ENCODE data around the gene SLC2A6.

The SLC2A6 gene

DNA sequence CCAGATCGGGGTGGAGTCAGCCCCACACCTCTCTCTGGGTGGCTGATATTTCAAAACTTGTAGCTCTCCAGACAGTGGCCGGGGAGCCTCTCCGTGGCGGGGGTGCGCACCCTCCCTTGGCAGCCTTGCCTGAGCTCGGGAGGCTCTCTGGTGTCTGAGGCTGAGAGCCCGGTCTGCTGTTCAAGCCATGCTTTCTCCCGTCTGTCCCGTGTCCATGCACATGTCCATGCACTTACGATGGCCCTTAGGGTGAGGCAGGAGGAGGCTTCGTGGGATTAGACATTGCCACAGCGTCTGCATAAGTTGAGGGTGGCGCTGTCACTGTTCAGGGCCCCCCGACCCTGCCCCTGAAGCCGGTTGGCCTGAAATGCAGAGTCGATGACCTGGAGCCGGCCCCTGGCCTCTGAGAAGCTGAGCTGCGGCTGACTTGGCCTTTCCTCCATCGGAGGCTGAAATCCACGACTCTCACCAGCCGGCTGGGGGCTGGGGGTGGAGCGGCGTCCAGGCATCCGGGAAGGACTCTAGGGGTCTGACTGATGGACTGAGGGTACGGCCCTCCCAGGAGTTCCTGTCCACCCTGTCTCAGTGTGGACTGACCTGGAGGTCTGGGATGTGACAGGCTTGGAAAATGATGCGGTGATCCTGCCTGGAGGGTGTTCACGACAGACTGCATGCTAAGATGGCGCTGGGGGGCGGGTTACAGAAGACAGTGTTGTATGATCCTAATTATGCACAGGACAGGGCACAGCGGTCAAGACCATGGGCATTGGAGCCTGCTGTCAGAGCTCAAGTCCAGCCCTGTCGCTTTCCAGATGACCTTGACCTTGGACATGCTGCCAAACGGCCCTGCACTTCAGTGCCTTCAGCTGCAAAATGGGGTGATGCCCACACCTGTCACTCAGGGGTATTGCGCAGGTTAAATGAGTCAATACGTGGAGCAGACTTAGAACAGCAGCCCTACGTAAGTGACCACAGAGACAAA is 18.3 kb upstream of the SLC2A6 start:
- DNase-seq (ENCODE audit: low read depth) = no peak

DNA sequence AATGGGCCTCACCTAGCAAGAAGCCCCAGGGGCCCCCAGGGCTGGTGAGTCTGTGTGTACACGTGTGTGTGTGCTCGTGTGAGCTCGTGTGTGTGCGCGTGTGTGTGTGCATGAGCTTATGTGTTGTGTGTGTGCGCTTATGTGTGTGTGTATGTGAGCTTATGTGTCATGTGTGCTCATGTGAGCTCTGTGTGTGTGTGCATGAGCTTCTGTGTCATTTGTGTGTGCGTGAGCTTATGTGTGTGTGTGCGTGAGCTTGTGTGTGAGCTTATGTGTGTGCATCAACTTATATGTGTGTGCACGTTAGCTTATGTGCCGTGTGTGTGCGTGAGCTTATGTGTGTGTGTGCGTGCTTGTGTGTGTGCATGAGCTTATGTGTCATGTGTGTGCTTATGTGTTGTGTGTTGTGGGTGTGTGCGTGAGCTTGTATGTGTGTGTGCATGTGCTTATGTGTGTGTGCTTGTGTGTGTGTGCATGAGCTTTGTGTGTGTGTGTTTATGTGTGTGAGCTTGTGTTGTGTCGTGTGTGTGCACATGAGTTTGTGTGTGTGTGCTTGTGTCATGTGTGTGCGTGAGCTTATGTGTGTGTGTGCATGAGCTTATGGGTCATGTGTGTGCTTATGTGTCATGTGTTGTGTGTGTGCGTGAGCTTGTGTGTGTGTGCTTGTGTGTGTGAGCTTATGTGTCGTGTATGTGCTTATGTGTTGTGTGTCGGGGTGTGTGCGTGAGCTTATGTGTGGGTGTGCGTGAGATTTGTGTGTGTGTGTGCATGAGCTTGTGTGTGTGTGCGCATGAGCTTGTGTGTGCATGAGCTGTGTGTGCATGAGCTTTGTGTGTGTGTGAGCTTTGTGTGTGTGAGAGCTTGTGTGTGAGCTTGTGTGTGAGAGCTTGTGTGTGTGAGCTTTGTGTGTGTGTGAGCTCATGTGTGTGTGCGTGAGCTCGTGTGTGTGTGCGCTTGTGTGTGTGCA is 16.7 kb upstream of the SLC2A6 start:
- DNase-seq (ENCODE audit: low read depth) = no peak

- DNase-seq (ENCODE audit: low read depth) = no peak
Observed at GRCh38 chr9:133494636-133495326, 15.9 kb upstream of the SLC2A6 start.

- DNase-seq (ENCODE audit: low read depth) = no peak
Observed at GRCh38 chr9:133493845-133494540, 15.1 kb upstream of the SLC2A6 start.

DNA sequence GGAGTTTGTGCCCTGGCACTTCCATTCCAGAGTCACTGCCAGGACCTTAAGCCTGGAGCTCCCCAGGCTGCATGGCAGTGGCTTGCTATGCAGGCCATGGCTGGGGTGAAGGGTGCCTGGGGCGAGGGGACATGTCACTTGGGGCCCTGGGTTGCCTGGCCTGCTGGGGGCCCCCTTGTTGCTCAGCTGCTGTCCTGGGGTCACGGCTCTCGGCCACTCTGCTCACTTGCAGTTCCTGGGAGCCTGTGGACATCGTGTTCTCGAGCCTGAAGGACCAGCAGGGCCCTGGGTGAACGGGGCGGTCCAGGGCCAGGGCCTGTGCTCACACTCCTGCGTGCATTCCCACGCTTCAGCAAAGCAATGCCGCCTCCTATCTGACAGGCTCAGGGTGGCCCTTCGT is 14.5 kb upstream of the SLC2A6 start:
- DNase-seq (ENCODE audit: low read depth) = no peak

- DNase-seq (ENCODE audit: low read depth) = no peak
Observed at GRCh38 chr9:133492061-133493021, 13.4 kb upstream of the SLC2A6 start.

- no peak for DNase-seq (ENCODE audit: low read depth)
Observed at GRCh38 chr9:133491656-133491925, 12.7 kb upstream of the SLC2A6 start.

DNA sequence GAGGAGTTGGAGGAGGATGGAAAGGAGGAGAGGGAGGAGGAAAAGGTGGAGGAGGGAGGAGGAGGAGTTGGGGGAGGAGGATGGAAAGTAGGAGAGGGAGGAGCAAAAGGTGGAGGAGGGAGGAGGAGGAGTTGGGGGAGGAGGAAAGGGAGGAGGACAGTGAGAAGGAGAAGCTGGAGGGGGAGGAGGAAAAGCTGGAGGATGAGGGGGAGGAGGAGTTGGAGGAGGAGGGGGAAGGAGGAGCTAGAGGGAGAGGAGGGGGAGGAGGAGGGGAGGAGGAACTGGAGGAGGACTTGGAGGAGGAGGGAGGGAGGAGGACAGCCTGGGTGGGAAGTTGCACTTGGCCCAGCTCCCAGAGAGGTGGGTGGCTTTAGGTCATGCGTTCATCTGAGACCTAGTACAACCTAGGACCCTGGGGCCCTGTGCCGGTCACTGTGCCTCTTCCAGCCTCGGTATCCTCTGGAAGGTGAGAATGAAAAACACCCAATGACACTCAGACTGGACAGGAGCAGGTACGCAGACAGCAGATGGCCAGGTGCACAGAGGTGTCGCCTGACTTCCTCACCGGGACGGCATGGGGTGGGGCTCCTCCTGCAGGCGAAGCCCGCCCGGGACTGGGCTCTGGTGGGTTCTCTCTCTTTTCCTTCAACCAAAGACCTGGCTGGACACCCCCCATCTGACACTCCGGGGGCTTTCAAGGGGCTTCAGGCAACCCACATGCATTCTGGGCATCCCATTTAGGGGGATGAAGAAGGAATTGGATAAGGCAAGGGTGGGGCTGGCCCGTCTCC is 12.2 kb upstream of the SLC2A6 start:
- DNase-seq (ENCODE audit: low read depth) = no peak

DNA sequence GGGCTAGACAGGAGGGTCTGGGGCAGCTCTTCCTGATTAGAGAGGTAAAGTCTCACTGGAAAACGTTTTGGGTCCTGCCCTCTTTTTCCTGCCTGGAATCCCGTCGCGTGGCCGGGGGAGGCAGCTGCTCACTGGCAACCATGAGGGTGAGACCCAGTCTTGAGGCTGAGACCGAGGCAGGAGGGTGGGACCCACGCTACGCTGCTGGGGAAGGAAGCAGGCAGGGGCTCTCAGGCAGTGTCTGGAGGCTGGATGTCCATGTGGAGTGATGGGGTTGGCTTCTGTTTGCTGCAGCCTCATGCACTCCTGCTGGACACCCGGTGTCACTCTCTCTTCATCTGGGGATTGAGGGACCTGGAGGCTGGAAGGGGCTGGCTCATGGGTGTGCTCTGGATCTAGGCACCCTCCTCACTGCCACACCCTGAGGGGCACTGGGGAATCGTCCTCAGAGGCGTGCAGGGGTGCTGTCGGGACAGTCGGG is 11.3 kb upstream of the SLC2A6 start:
- DNase-seq (ENCODE audit: low read depth) = no peak

- DNase-seq (ENCODE audit: low read depth) = no peak
Observed at GRCh38 chr9:133489253-133490190, 10.6 kb upstream of the SLC2A6 start.

- no peak for DNase-seq (ENCODE audit: low read depth)
Observed at GRCh38 chr9:133488686-133489252, 9.9 kb upstream of the SLC2A6 start.

DNA sequence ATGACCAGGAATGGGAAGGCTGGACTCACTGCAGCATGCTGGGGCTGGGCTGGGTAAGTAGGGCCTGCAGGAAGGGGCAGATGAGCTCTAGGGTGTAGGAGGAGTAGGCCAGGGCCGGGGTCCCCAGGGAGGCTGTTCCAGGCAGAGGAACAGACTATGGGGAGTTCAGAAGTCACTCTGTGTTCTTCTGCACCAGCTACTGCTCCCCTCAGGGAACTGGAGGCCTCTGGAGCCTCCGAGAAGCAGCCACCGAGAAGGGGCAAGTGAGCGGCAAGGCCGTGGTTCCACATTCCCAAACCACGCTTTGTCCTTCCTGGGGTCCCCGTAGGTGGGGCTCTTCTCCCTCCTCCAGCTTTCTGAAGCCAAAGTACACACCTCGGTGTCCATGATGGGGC is 8.4 kb upstream of the SLC2A6 start:
- DNase-seq (ENCODE audit: low read depth) = no peak

GRCh38 chr9:133485531-133486260 is 6.8 kb upstream of the SLC2A6 start:
- no peak for DNase-seq (ENCODE audit: low read depth)

- no peak for DNase-seq (ENCODE audit: low read depth)
Observed at GRCh38 chr9:133484671-133485437, 6.0 kb upstream of the SLC2A6 start.

GRCh38 chr9:133483611-133484010 is 4.7 kb upstream of the SLC2A6 start:
- DNase-seq (ENCODE audit: low read depth) = no peak

DNA sequence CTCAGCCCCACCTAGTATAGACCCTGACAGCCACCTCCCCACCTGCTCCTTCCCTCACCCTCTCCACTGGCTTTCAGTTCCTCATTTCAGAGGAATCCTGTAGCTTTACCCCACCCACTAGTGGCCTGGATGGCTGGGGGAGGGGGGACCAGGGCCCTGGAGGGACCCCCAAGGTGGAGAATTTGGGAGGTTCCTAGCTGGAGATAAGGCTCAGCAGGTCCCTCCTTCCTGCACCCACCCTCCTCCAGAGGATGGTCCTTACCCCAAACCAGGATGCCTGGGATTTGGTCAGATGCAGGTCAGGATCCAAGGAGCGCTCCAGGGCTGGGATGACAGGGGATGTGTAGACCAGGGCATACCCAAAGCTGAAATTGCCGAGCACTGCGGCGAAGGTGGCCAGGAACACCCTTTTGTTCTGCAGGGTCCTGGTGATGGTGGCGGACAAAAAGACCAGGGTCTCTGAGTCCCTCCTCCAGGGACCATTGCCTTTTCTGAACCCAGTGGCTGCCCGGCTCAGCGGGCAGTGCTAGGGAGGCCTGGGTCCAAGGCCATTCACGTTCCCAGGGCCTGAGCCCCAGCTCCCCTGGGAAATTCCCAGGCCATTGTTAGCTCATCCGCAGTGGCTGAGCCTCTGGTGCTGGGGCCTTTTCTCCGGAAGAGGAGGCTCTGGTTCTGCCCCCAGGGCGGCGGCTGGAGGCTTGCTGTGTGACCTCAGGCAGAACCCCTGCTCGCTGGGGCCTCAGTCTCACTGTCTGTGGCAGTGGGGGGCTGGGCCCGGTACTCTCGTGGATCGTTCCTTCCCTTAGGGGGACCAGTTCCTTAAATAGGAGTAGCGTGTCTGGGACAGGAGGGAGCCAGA is 678 bp downstream of the SLC2A6 start:
- no peak for DNase-seq (ENCODE audit: low read depth)
